ENCODE results near the gene FCHSD2.

DNA sequence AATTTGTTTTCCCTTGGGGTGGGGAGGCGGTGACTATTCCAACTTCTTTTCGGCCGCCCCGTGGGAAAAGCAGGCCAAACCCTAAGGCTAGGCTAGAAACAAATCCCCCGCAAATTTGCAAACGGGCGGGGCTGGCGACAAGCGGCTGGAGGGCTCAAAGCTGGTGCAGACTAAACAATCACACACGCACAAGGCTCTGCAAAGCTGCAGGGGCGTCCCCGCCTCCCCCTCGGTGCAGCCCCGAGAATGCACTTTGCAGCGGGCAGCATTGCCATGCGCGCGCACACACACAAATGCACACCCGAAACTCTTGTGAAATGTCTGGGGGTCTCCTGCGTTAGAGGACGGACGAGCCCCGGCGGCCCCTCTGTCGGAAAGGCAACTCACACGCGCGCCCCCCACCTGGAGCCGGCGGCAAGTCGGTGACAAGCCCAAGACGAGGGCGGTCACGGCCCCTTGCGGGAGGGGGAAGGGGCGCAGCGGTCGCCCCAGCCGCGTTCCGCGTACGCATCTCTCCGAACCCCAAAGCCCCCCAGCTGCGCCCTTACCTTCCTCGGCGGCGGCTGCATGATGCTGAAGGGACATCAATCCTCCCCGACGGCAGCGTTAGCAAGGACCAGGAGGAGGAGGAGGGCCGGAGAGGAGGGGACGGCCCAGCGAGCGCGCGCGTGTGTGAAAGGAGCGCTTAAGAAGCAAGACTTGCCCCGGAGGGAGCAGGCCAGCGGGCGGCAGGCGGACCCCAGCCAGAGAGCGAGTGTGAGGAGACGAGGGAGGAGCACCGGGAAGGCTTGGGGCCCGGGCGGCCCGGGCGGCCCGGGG lies 600 bp downstream of the FCHSD2 start:
- TF ChIP-seq EP300 (IDR thresholded peaks at IDR 0.05) = no peak
- TF ChIP-seq, protein P1, sequence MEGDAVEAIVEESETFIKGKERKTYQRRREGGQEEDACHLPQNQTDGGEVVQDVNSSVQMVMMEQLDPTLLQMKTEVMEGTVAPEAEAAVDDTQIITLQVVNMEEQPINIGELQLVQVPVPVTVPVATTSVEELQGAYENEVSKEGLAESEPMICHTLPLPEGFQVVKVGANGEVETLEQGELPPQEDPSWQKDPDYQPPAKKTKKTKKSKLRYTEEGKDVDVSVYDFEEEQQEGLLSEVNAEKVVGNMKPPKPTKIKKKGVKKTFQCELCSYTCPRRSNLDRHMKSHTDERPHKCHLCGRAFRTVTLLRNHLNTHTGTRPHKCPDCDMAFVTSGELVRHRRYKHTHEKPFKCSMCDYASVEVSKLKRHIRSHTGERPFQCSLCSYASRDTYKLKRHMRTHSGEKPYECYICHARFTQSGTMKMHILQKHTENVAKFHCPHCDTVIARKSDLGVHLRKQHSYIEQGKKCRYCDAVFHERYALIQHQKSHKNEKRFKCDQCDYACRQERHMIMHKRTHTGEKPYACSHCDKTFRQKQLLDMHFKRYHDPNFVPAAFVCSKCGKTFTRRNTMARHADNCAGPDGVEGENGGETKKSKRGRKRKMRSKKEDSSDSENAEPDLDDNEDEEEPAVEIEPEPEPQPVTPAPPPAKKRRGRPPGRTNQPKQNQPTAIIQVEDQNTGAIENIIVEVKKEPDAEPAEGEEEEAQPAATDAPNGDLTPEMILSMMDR (IDR thresholded peaks at IDR 0.05) = no peak

Data from suprapubic skin (tissue), 3 donors.